HCT116 (cell line): Measurements from ENCODE around the gene PINK1. TPM values are rescaled to one million over a fixed set of nuclear protein-coding genes. Genes with fewer than 3 reads are reported as not detected.

Experiments
- ATAC-seq: fragments of 200-7000 bp; cut with Tn5 transposase; 2 replicates; pipeline ENCODE4 v1.9.1; 2020; ENCODE audit warnings: mild to moderate bottlenecking, moderate library complexity
- BruUV-seq: library from RNA; stranded (reverse); fragments of 400-500 nt; replicated peaks from 2 replicates; lab custom pipeline; 2021; lab: Mats Ljungman, UMichigan
- CTCF ChIA-PET: fragments of 300-600 bp; sonication (Branson Sonifier 250); formaldehyde crosslinking; loops from one replicate; lab custom pipeline; 2021; ENCODE audit warnings: antibody characterized with exemption; lab: Charles Lee
- POLR2A ChIA-PET: fragments of 300-600, 350-600 bp; sonication (Branson Sonifier 250); formaldehyde crosslinking; loops from one replicate; lab custom pipeline; 2021; ENCODE audit warnings: antibody characterized with exemption; lab: Charles Lee
- RAD21 ChIA-PET, 2 experiments: fragments of 300-600 bp; sonication (Branson Sonifier 250); formaldehyde crosslinking; loops; one replicate each; lab custom pipeline; 2023; ENCODE audit warnings: low total read pairs in 2 of 2; ENCODE audit not compliant: uncharacterized antibody in 2 of 2, unreplicated experiment in 2 of 2, low non-redundant PET in 1 of 2; lab: Charles Lee
- DNase-seq: peaks from one replicate; pipeline ENCODE4 v3.0.0-alpha.2; 2010; ENCODE audit warnings: low read depth, low spot score
- H2AFZ ChIP-seq: fragments of 200-600 bp; shearing (Covaris generic), sonication (generic); 2 replicates; pipeline ENCODE4 v1.6.1; 2017; ENCODE audit warnings: low read depth, mixed run types, mixed read lengths, antibody characterized with exemption, low read length; ENCODE audit not compliant: poor library complexity, severe bottlenecking
- H3K27ac ChIP-seq: 2 replicates; pipeline ENCODE4 v1.5.1; 2012; ENCODE audit warnings: low read depth, low read length
- H3K27me3 ChIP-seq: fragments of 200-600 bp; sonication (generic); 2 replicates; pipeline ENCODE4 v1.6.1; 2016; ENCODE audit warnings: mixed run types, low read length, mixed read lengths; ENCODE audit not compliant: insufficient read depth
- H3K36me3 ChIP-seq, 2 experiments: fragments of 200-500 bp in 1 of 2; fragments of 200-600 bp in 1 of 2; sonication (Bioruptor generic) in 1 of 2; sonication (generic) in 1 of 2; 2 replicates each; pipeline versions ENCODE4 v1.5.1 to v1.6.1; 2014 to 2016; ENCODE audit warnings: low read length in 2 of 2, inconsistent platforms in 1 of 2, mixed read lengths in 1 of 2, mixed run types in 1 of 2; ENCODE audit not compliant: insufficient read depth in 2 of 2, control insufficient read depth in 1 of 2
- H3K4me1 ChIP-seq, 2 experiments: fragments of 200-600 bp in 1 of 2; sonication (generic) in 1 of 2; 2 replicates each; pipeline versions ENCODE4 v1.5.1 to v1.6.1; 2012 to 2017; ENCODE audit warnings: low read length in 2 of 2, inconsistent platforms in 1 of 2, mild to moderate bottlenecking in 1 of 2, mixed read lengths in 1 of 2, mixed run types in 1 of 2, moderate library complexity in 1 of 2; ENCODE audit not compliant: insufficient read depth in 2 of 2, control insufficient read depth in 1 of 2
- H3K4me2 ChIP-seq: fragments of 200-600 bp; sonication (generic); 2 replicates; pipeline ENCODE4 v1.6.1; 2017; ENCODE audit warnings: mixed run types, low read length, mixed read lengths
- H3K4me3 ChIP-seq, 2 experiments: fragments of 200-600 bp in 1 of 2; sonication (generic) in 1 of 2; replicated peaks in 1 of 2; 2 replicates each; pipeline ENCODE4 v1.5.1; 2011 to 2016; ENCODE audit warnings: low read length in 2 of 2, control low read depth in 1 of 2, low read depth in 1 of 2, mild to moderate bottlenecking in 1 of 2, mixed read lengths in 1 of 2, mixed run types in 1 of 2
- H3K79me2 ChIP-seq: fragments of 200-600 bp; sonication (generic); 2 replicates; pipeline ENCODE4 v1.6.1; 2017; ENCODE audit warnings: mild to moderate bottlenecking, mixed run types, low read length, moderate library complexity, mixed read lengths; ENCODE audit not compliant: insufficient read depth
- H3K9ac ChIP-seq: fragments of 200-600 bp; sonication (generic); 2 replicates; pipeline ENCODE4 v1.6.1; 2016; ENCODE audit warnings: low read length, mixed read lengths
- H3K9me2 ChIP-seq: fragments of 200-600 bp; sonication (generic), shearing (Covaris generic); 2 replicates; pipeline ENCODE4 v1.6.1; 2017; ENCODE audit warnings: mixed run types, mild to moderate bottlenecking, moderate library complexity; ENCODE audit not compliant: insufficient read depth
- H3K9me3 ChIP-seq, 2 experiments: fragments of 200-500 bp in 1 of 2; fragments of 200-600 bp in 1 of 2; sonication (Bioruptor generic) in 1 of 2; sonication (generic) in 1 of 2; 2 replicates each; pipeline ENCODE4 v1.6.1; 2014 to 2017; ENCODE audit warnings: low read length in 2 of 2, mixed read lengths in 2 of 2, inconsistent platforms in 1 of 2, low read depth in 1 of 2, mild to moderate bottlenecking in 1 of 2, mixed run types in 1 of 2, moderate library complexity in 1 of 2; ENCODE audit not compliant: control insufficient read depth in 1 of 2, insufficient read depth in 1 of 2
- H4K20me1 ChIP-seq: fragments of 200-600 bp; sonication (generic), shearing (Covaris generic); 2 replicates; pipeline ENCODE4 v1.6.1; 2017; ENCODE audit warnings: mixed run types, mild to moderate bottlenecking, moderate library complexity; ENCODE audit not compliant: insufficient read depth
- ATF3 ChIP-seq: IDR thresholded peaks from 2 replicates; pipeline ENCODE4 v1.6.1; 2012
- CEBPB ChIP-seq: IDR thresholded peaks from 2 replicates; pipeline ENCODE4 v1.6.1; 2012; ENCODE audit warnings: low read depth
- EGR1 ChIP-seq: IDR thresholded peaks from 2 replicates; pipeline ENCODE4 v1.6.1; 2012; ENCODE audit warnings: low read depth
- EZH2 ChIP-seq: fragments of 200-600 bp; sonication (generic); IDR thresholded peaks from 2 replicates; pipeline ENCODE4 v1.6.1; 2017; ENCODE audit warnings: antibody characterized with exemption, mixed run types
- EZH2phosphoT487 ChIP-seq: fragments of 200-600 bp; IDR thresholded peaks from 2 replicates; pipeline ENCODE4 v1.6.1; 2018; ENCODE audit warnings: antibody characterized with exemption, borderline replicate concordance
- FOSL1 ChIP-seq: IDR thresholded peaks from 2 replicates; pipeline ENCODE4 v1.6.1; 2012; ENCODE audit warnings: low read depth
- POLR2A ChIP-seq: IDR thresholded peaks from 2 replicates; pipeline ENCODE4 v1.7.0; 2011; ENCODE audit warnings: borderline replicate concordance; ENCODE audit not compliant: insufficient read depth, insufficient read length; ENCODE audit errors: extremely low read depth
- POLR2AphosphoS5 ChIP-seq: IDR thresholded peaks from 2 replicates; pipeline ENCODE4 v1.6.1; 2011; ENCODE audit warnings: mild to moderate bottlenecking, low read depth, low read length, moderate library complexity
- SIN3A ChIP-seq: IDR thresholded peaks from 2 replicates; pipeline ENCODE4 v1.6.1; 2012; ENCODE audit warnings: low read depth
- SRF ChIP-seq: IDR thresholded peaks from 2 replicates; pipeline ENCODE4 v1.6.1; 2012; ENCODE audit warnings: low read depth
- TCF7L2 ChIP-seq: IDR thresholded peaks from 2 replicates; pipeline ENCODE4 v1.7.0; 2011; ENCODE audit warnings: borderline replicate concordance, inconsistent platforms; ENCODE audit not compliant: insufficient read depth, insufficient read length; ENCODE audit errors: extremely low read depth
- YY1 ChIP-seq: IDR thresholded peaks from 2 replicates; pipeline ENCODE4 v1.6.1; 2011; ENCODE audit warnings: low read length, low read depth, moderate library complexity, mild to moderate bottlenecking; ENCODE audit not compliant: insufficient replicate concordance; ENCODE audit errors: extremely low read depth
- ZBTB33 ChIP-seq: IDR thresholded peaks from 2 replicates; pipeline ENCODE4 v1.6.1; 2011; ENCODE audit warnings: mild to moderate bottlenecking, low read length, moderate library complexity; ENCODE audit not compliant: insufficient replicate concordance; ENCODE audit errors: extremely low read depth
- ZFX ChIP-seq: fragments of 450-650 bp; IDR thresholded peaks from 2 replicates; pipeline ENCODE4 v1.6.1; 2017
- ZNF274 ChIP-seq: fragments of 200-500 bp; sonication (Bioruptor generic); IDR thresholded peaks from 2 replicates; pipeline ENCODE4 v1.6.1; 2014; ENCODE audit warnings: mild to moderate bottlenecking, low read depth, low read length, inconsistent platforms
- intact Hi-C: fragments of 100-400 bp; cut with micrococcal nuclease; formaldehyde crosslinking; loops from 2 replicates; pipeline ENCODE4 v1.10.0; 2022
- total RNA-seq: library from RNA; stranded (reverse); gene quantifications from one replicate; pipeline ENCODE4 v1.2.1, GENCODE V29; 2021; ENCODE audit not compliant: unreplicated experiment

Gene PINK1
- total RNA-seq, 1 experiment from 2014 or later: 29.4 TPM

GRCh38 chr1:20699558-20699957 is 66.3 kb downstream of the PINK1 start:
- Histone ChIP-seq H3K9ac (no peak overlapping the region), H3K4me3 (no peak overlapping the region), H3K27me3 (no peaks in the 10 kb centered on the region), H3K27ac (no peak overlapping the region), H3K36me3 (no peaks in the 10 kb centered on the region), H3K4me1 (peaks cover 25 to 39% of the 10 kb centered on the region in 2 experiments), H4K20me1 (no peaks in the 10 kb centered on the region), H3K9me2 (no peaks in the 10 kb centered on the region), H3K4me2 (no peak overlapping the region), H3K79me2 (no peaks in the 10 kb centered on the region), H3K9me3 (no peaks in the 10 kb centered on the region), H2AFZ (no peak overlapping the region)
- POLR2A ChIA-PET: no interaction called here
- no peak for TF ChIP-seq SRF
- no peak for TF ChIP-seq EGR1
- TF ChIP-seq ZNF274: no peak
- TF ChIP-seq YY1: no peak
- no peak for TF ChIP-seq POLR2A
- no peak for TF ChIP-seq EZH2
- no peak for TF ChIP-seq SIN3A
- no peak for TF ChIP-seq EZH2phosphoT487
- TF ChIP-seq ZFX: no peak
- TF ChIP-seq CEBPB: no peak
- DNase-seq (no peak), ATAC-seq (no peak)
- no TSS peak for BruUV-seq
- CTCF ChIA-PET: interaction anchor here (0.9 kb wide), 1 partner anchor 19 kb away, joined by 3 read pairs; no protein-coding TSS in a partner anchor
- RAD21 ChIA-PET: no interaction called here
- intact Hi-C loops: no loop called here

GRCh38 chr1:20700636-20701215 is 67.5 kb downstream of the PINK1 start:
- DNase-seq: no peak
- no peak for ATAC-seq
- Histone ChIP-seq H2AFZ (no peak overlapping the region), H3K4me3 (no peak overlapping the region), H3K4me2 (no peak overlapping the region), H3K4me1 (peaks cover 25 to 36% of the 10 kb centered on the region in 2 experiments), H3K36me3 (no peaks in the 10 kb centered on the region), H3K9ac (no peak overlapping the region), H3K27ac (no peak overlapping the region), H3K9me3 (no peaks in the 10 kb centered on the region), H3K79me2 (no peaks in the 10 kb centered on the region), H4K20me1 (no peaks in the 10 kb centered on the region), H3K27me3 (no peaks in the 10 kb centered on the region), H3K9me2 (no peaks in the 10 kb centered on the region)
- intact Hi-C loops: no loop called here
- POLR2A ChIA-PET: no interaction called here
- CTCF ChIA-PET: no interaction called here
- RAD21 ChIA-PET: no interaction called here
- BruUV-seq: no TSS peak
- TF ChIP-seq EZH2 (no peak), POLR2AphosphoS5 (no peak), ZBTB33 (no peak), EZH2phosphoT487 (no peak), TCF7L2 (no peak), EGR1 (no peak), ZFX (no peak), FOSL1 (no peak), YY1 (no peak), CEBPB (no peak), SIN3A (no peak), ATF3 (no peak), POLR2A (no peak)
